Neural crest cell (in vitro differentiated cells): ENCODE results near the gene ZC3H4. TPM values are rescaled to one million over a fixed set of nuclear protein-coding genes. Genes with fewer than 3 reads are reported as not detected.

Experiments used
- DNase-seq: peaks from one replicate; pipeline ENCODE4 v3.0.0; 2021; ENCODE audit warnings: low read depth, mixed read lengths, low spot score
- H3K27ac Mint-ChIP-seq: one replicate; pipeline ENCODE4 v1.8.0; 2021; ENCODE audit warnings: mild to moderate bottlenecking, mixed read lengths; ENCODE audit not compliant: unreplicated experiment
- H3K27me3 Mint-ChIP-seq: 2 replicates; pipeline ENCODE4 v1.8.0; 2021; ENCODE audit warnings: low read depth, mild to moderate bottlenecking, mixed read lengths
- H3K36me3 Mint-ChIP-seq: 2 replicates; pipeline ENCODE4 v1.8.0; 2021; ENCODE audit warnings: low read depth, mild to moderate bottlenecking, mixed read lengths
- H3K4me1 Mint-ChIP-seq: 2 replicates; pipeline ENCODE4 v1.8.0; 2021; ENCODE audit warnings: mixed read lengths
- H3K4me3 Mint-ChIP-seq: one replicate; pipeline ENCODE4 v1.8.0; 2021; ENCODE audit warnings: mild to moderate bottlenecking, mixed read lengths
- H3K9me3 Mint-ChIP-seq: 2 replicates; pipeline ENCODE4 v1.8.0; 2021; ENCODE audit warnings: mixed read lengths
- total RNA-seq: library from RNA; stranded (reverse); gene quantifications from 2 replicates; pipeline ENCODE4 v1.2.1, GENCODE V29; 2021
- TF ChIP-seq, protein P1 (sequence below): fragments of 200-600 bp; sonication (generic); conservative IDR thresholded peaks from 2 replicates; pipeline ENCODE4 v1.5.0; 2021; ENCODE audit warnings: antibody characterized with exemption, mild to moderate bottlenecking

The ZC3H4 gene
- total RNA-seq, 1 donor from 2014 or later, result 104 TPM

GRCh38 chr19:47109177-47109540, 4.4 kb downstream of the ZC3H4 start:
- Mint-ChIP-seq H3K27me3 (peaks cover 5% of the 10 kb centered on the region), H3K9me3 (no peaks in the 10 kb centered on the region), H3K36me3 (peaks cover 10% of the 10 kb centered on the region), H3K4me3 (peak overlapping the region; percentile 93), H3K4me1 (peaks cover 65% of the 10 kb centered on the region), H3K27ac (peak overlapping the region; percentile 96)
- TF ChIP-seq, protein P1, sequence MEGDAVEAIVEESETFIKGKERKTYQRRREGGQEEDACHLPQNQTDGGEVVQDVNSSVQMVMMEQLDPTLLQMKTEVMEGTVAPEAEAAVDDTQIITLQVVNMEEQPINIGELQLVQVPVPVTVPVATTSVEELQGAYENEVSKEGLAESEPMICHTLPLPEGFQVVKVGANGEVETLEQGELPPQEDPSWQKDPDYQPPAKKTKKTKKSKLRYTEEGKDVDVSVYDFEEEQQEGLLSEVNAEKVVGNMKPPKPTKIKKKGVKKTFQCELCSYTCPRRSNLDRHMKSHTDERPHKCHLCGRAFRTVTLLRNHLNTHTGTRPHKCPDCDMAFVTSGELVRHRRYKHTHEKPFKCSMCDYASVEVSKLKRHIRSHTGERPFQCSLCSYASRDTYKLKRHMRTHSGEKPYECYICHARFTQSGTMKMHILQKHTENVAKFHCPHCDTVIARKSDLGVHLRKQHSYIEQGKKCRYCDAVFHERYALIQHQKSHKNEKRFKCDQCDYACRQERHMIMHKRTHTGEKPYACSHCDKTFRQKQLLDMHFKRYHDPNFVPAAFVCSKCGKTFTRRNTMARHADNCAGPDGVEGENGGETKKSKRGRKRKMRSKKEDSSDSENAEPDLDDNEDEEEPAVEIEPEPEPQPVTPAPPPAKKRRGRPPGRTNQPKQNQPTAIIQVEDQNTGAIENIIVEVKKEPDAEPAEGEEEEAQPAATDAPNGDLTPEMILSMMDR, result no peak
- DNase-seq, result no peak

- TF ChIP-seq, protein P1, result no peak
- DNase-seq, result no peak
- Mint-ChIP-seq H3K27me3 (peaks cover 5% of the 10 kb centered on the region), H3K36me3 (peaks cover 10% of the 10 kb centered on the region), H3K27ac (peak overlapping the region; percentile 5), H3K4me3 (peak overlapping the region; percentile 93), H3K9me3 (no peaks in the 10 kb centered on the region), H3K4me1 (peaks cover 55% of the 10 kb centered on the region)
Observed at GRCh38 chr19:47107953-47108746, 5.4 kb downstream of the ZC3H4 start.

DNA sequence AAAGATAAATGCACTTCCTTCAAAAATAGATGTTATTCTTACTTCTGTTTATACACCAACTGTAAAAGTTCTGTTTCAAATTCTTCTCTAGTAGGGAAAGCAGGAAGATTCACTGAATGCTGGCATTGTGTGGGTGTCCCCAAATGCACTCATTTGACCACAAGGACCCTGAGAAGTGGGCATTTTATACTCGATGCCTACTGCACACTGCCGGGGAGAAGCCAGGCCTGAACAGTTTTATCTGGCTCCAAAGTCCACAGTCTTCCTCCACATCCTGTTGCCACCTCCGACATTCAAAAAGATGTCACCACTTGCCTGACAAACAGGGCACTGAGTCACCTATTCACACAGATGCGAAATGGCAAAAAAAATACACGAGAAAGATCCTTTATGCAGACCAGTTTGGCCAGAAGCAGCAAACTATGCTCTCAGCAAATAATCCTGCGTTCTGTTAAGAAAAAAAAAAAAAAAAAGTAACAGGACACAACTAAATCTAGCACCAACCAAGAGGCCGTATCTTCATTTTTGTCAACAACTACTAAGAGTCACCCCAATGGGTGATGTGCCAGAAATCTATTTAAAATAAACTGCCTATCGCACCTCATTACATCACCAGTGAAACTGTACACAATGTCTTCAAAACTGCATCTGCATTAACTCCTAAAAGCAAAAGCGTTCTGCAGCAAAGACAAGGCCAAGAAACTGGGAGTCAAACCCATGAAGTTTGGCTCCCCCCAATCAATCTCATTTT, 6.2 kb downstream of the ZC3H4 start:
- Mint-ChIP-seq H3K27ac (peak overlapping the region; percentile 53), H3K4me3 (peak overlapping the region; percentile 93), H3K4me1 (peaks cover 60% of the 10 kb centered on the region), H3K9me3 (no peaks in the 10 kb centered on the region), H3K36me3 (peaks cover 10% of the 10 kb centered on the region), H3K27me3 (peaks cover 5% of the 10 kb centered on the region)
- no peak for DNase-seq
- TF ChIP-seq, protein P1, result no peak

- no peak for DNase-seq
- Mint-ChIP-seq H3K9me3 (no peaks in the 10 kb centered on the region), H3K4me3 (peak overlapping the region; percentile 93), H3K27ac (peak overlapping the region; percentile 53), H3K4me1 (peaks cover 65% of the 10 kb centered on the region), H3K36me3 (peaks cover 10% of the 10 kb centered on the region), H3K27me3 (peaks cover 5% of the 10 kb centered on the region)
- TF ChIP-seq, protein P1, result no peak
Observed at GRCh38 chr19:47106821-47107201, 6.8 kb downstream of the ZC3H4 start.

DNA sequence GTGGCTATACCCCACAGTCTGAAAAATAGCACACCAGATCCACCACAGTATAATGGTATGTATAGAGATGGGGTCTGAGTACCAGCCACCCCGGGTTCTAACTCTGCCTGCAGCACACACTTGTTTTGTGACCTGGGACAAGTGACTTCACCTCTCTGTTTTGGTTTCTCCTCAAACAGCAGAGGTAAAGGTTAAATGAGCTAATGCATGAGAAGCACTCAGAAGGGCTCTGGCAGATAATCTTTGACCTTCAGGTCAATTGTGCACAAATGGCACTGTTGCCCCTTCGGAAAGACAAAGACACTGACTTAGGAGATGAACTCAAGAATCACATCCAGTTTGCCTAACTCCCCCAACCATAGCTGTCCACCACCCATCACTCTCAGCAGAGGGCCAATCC, 7.7 kb downstream of the ZC3H4 start:
- no peak overlapping the region for H3K27ac Mint-ChIP-seq

More for the DNA sequence above, 7.7 kb downstream of the ZC3H4 start:
- Mint-ChIP-seq H3K36me3 (peaks cover 10% of the 10 kb centered on the region), H3K27me3 (peaks cover 5% of the 10 kb centered on the region), H3K4me3 (no peak overlapping the region), H3K9me3 (no peaks in the 10 kb centered on the region), H3K4me1 (peaks cover 65% of the 10 kb centered on the region)
- TF ChIP-seq, protein P1, result no peak
- no peak for DNase-seq
